ENCODE results near the gene FBXO10.

Gene FBXO10

GRCh38 chr9:37575511-37575914, 667 bp downstream of the FBXO10 start:
- H4K20me1 ChIP-seq (ENCODE audit: insufficient read depth, low read length, poor library complexity, severe bottlenecking) = no peaks in the 10 kb centered on the region
- peaks cover 44% of the 10 kb centered on the region for H3K4me1 ChIP-seq (ENCODE audit: insufficient read depth, low read length, poor library complexity, severe bottlenecking)
- TF ChIP-seq CTCF (conservative IDR thresholded peaks at IDR 0.05; ENCODE audit: low read length) = no peak
- peak overlapping the region; percentile 87 for H3K4me3 ChIP-seq (ENCODE audit: low read length, poor library complexity, severe bottlenecking)
- H3K9me2 ChIP-seq (replicated peaks; ENCODE audit: low read depth, low read length) = no peaks in the 10 kb centered on the region
- no peaks in the 10 kb centered on the region for H3F3A ChIP-seq (ENCODE audit: low read depth)
- H3K4me2 ChIP-seq (ENCODE audit: low read depth, low read length, poor library complexity, severe bottlenecking) = peak overlapping the region; percentile 88
- peaks cover 64% of the 10 kb centered on the region for H3K79me2 ChIP-seq (ENCODE audit: insufficient read depth, low read length)
- peak overlapping the region; percentile 90; the same call in 1 of the 2 replicates for H2AFZ ChIP-seq (ENCODE audit: low read length)
- peak overlapping the region; percentile 82 for H3K9ac ChIP-seq (ENCODE audit: low read depth, low read length, poor library complexity, severe bottlenecking)
- no peaks in the 10 kb centered on the region; the same call in 1 of the 2 replicates for H3K36me3 ChIP-seq (ENCODE audit: insufficient read depth, low read length)
- H3K27me3 ChIP-seq (ENCODE audit: insufficient read depth, low read length, poor library complexity, severe bottlenecking) = no peaks in the 10 kb centered on the region
- H3K9me3 ChIP-seq (ENCODE audit: insufficient read depth, low read depth, low read length) = no peaks in the 10 kb centered on the region

- Histone ChIP-seq H3K27me3 (ENCODE audit: insufficient read depth, low read length, poor library complexity, severe bottlenecking) (no peaks in the 10 kb centered on the region), H2AFZ (ENCODE audit: low read length) (no peak overlapping the region), H3K4me2 (ENCODE audit: low read depth, low read length, poor library complexity, severe bottlenecking) (peak overlapping the region; percentile 88), H3K4me1 (ENCODE audit: insufficient read depth, low read length, poor library complexity, severe bottlenecking) (peaks cover 44% of the 10 kb centered on the region), H3K9me3 (ENCODE audit: insufficient read depth, low read depth, low read length) (no peaks in the 10 kb centered on the region), H3K36me3 (ENCODE audit: insufficient read depth, low read length) (no peaks in the 10 kb centered on the region; the same call in 1 of the 2 replicates), H3K9me2 (replicated peaks; ENCODE audit: low read depth, low read length) (no peaks in the 10 kb centered on the region), H3K9ac (ENCODE audit: low read depth, low read length, poor library complexity, severe bottlenecking) (peak overlapping the region; percentile 82), H3F3A (ENCODE audit: low read depth) (no peaks in the 10 kb centered on the region), H3K79me2 (ENCODE audit: insufficient read depth, low read length) (peaks cover 67% of the 10 kb centered on the region), H4K20me1 (ENCODE audit: insufficient read depth, low read length, poor library complexity, severe bottlenecking) (no peaks in the 10 kb centered on the region), H3K4me3 (ENCODE audit: low read length, poor library complexity, severe bottlenecking) (peak overlapping the region; percentile 87)
- no peak for TF ChIP-seq CTCF (conservative IDR thresholded peaks at IDR 0.05; ENCODE audit: low read length)
- no peak for TF ChIP-seq EZH2phosphoT487 (IDR thresholded peaks at IDR 0.05; ENCODE audit: borderline replicate concordance)
These were observed 1.2 kb downstream of the FBXO10 start for GRCh38 chr9:37575001-37575400.

- no peak overlapping the region for H2AFZ ChIP-seq (ENCODE audit: low read length)
- H3K27me3 ChIP-seq (ENCODE audit: insufficient read depth, low read length, poor library complexity, severe bottlenecking) = no peaks in the 10 kb centered on the region
- peak overlapping the region; percentile 82 for H3K9ac ChIP-seq (ENCODE audit: low read depth, low read length, poor library complexity, severe bottlenecking)
- no peak for TF ChIP-seq EZH2phosphoT487 (IDR thresholded peaks at IDR 0.05; ENCODE audit: borderline replicate concordance)
- TF ChIP-seq CTCF (conservative IDR thresholded peaks at IDR 0.05; ENCODE audit: low read length) = no peak
- H3F3A ChIP-seq (ENCODE audit: low read depth) = no peaks in the 10 kb centered on the region
- H3K9me3 ChIP-seq (ENCODE audit: insufficient read depth, low read depth, low read length) = no peaks in the 10 kb centered on the region
- H4K20me1 ChIP-seq (ENCODE audit: insufficient read depth, low read length, poor library complexity, severe bottlenecking) = no peaks in the 10 kb centered on the region
- peaks cover 72% of the 10 kb centered on the region for H3K79me2 ChIP-seq (ENCODE audit: insufficient read depth, low read length)
- no peaks in the 10 kb centered on the region for H3K9me2 ChIP-seq (replicated peaks; ENCODE audit: low read depth, low read length)
- peak overlapping the region; percentile 88 for H3K4me2 ChIP-seq (ENCODE audit: low read depth, low read length, poor library complexity, severe bottlenecking)
- H3K4me1 ChIP-seq (ENCODE audit: insufficient read depth, low read length, poor library complexity, severe bottlenecking) = peaks cover 48% of the 10 kb centered on the region
- peak overlapping the region; percentile 87 for H3K4me3 ChIP-seq (ENCODE audit: low read length, poor library complexity, severe bottlenecking)
- H3K36me3 ChIP-seq (ENCODE audit: insufficient read depth, low read length) = no peaks in the 10 kb centered on the region
These were observed 1.9 kb downstream of the FBXO10 start for GRCh38 chr9:37574241-37574721.
